ENCODE measurements around the gene FAT4. TPM values are rescaled to one million over a fixed set of nuclear protein-coding genes. Genes with fewer than 3 reads are reported as not detected.

The FAT4 gene
- total and polyA plus RNA-seq, 7 experiments from 2014 or later, result 0.05 to 0.42 TPM; not detected in 5

- no peaks in the 10 kb centered on the region for H3K9me3 ChIP-seq (ENCODE audit: control insufficient read depth in 2 of 3, low read length in 3 of 3)
- POLR2A ChIA-PET, result no interaction called here
- DNase-seq, result no peak
- no peak overlapping the region for H3K27ac ChIP-seq (ENCODE audit: low read depth, low read length)
- no peak overlapping the region for H3K27ac Mint-ChIP-seq
- no peak overlapping the region for H3K4me3 ChIP-seq (ENCODE audit: low read length)
- peaks cover 0 to 2% (median 0%) of the 10 kb centered on the region in 11 donors for H3K9me3 Mint-ChIP-seq
- H3K4me3 Mint-ChIP-seq, result no peak overlapping the region
- no peaks in the 10 kb centered on the region for H3K4me1 Mint-ChIP-seq
- no peaks in the 10 kb centered on the region for H3K27me3 ChIP-seq (ENCODE audit: control insufficient read depth in 2 of 2, insufficient read depth in 2 of 2, low read length in 2 of 2)
- H3K36me3 Mint-ChIP-seq, result no peaks in the 10 kb centered on the region
- H3K36me3 ChIP-seq (ENCODE audit: control insufficient read depth in 2 of 3, insufficient read depth in 3 of 3, low read length in 3 of 3), result no peaks in the 10 kb centered on the region
- CTCF ChIA-PET, result no interaction called here
- H3K4me1 ChIP-seq (ENCODE audit: control insufficient read depth in 2 of 2, insufficient read depth in 2 of 2, low read length in 2 of 2), result no peaks in the 10 kb centered on the region
- intact Hi-C loops (cut with micrococcal nuclease), result no loop called here
- ATAC-seq, result no peak
- H3K27me3 Mint-ChIP-seq, result no peaks in the 10 kb centered on the region
Observed at GRCh38 chr4:125276811-125277210, 37.9 kb upstream of the FAT4 start.

GRCh38 chr4:125277790-125278189, 37.0 kb upstream of the FAT4 start:
- Mint-ChIP-seq H3K36me3 (no peaks in the 10 kb centered on the region), H3K27me3 (no peaks in the 10 kb centered on the region), H3K9me3 (peaks cover 0 to 2% (median 0%) of the 10 kb centered on the region in 11 donors), H3K27ac (no peak overlapping the region), H3K4me1 (no peaks in the 10 kb centered on the region), H3K4me3 (no peak overlapping the region)
- ChIA-PET CTCF (no interaction called here), POLR2A (no interaction called here)
- Histone ChIP-seq H3K4me3 (ENCODE audit: low read length) (no peak overlapping the region), H3K27me3 (ENCODE audit: control insufficient read depth in 2 of 2, insufficient read depth in 2 of 2, low read length in 2 of 2) (no peaks in the 10 kb centered on the region), H3K9me3 (ENCODE audit: control insufficient read depth in 2 of 3, low read length in 3 of 3) (no peaks in the 10 kb centered on the region), H3K4me1 (ENCODE audit: control insufficient read depth in 2 of 2, insufficient read depth in 2 of 2, low read length in 2 of 2) (no peaks in the 10 kb centered on the region), H3K27ac (ENCODE audit: low read depth, low read length) (no peak overlapping the region), H3K36me3 (ENCODE audit: control insufficient read depth in 2 of 3, insufficient read depth in 3 of 3, low read length in 3 of 3) (no peaks in the 10 kb centered on the region)
- ATAC-seq (no peak), DNase-seq (no peak)
- intact Hi-C loops (cut with micrococcal nuclease), result no loop called here

GRCh38 chr4:125280892-125281403, 33.8 kb upstream of the FAT4 start:
- Histone ChIP-seq H3K9me3 (ENCODE audit: control insufficient read depth in 2 of 3, low read length in 3 of 3) (no peaks in the 10 kb centered on the region), H3K27ac (ENCODE audit: low read depth, low read length) (no peak overlapping the region), H3K27me3 (ENCODE audit: control insufficient read depth in 2 of 2, insufficient read depth in 2 of 2, low read length in 2 of 2) (no peaks in the 10 kb centered on the region), H3K4me3 (ENCODE audit: low read length) (no peak overlapping the region), H3K36me3 (ENCODE audit: control insufficient read depth in 2 of 3, insufficient read depth in 3 of 3, low read length in 3 of 3) (no peaks in the 10 kb centered on the region), H3K4me1 (ENCODE audit: control insufficient read depth in 2 of 2, insufficient read depth in 2 of 2, low read length in 2 of 2) (no peaks in the 10 kb centered on the region)
- Mint-ChIP-seq H3K4me3 (no peak overlapping the region), H3K9me3 (peaks cover 0 to 2% (median 0%) of the 10 kb centered on the region in 11 donors), H3K4me1 (no peaks in the 10 kb centered on the region), H3K27me3 (peaks cover 0 to 5% (median 0%) of the 10 kb centered on the region in 5 donors), H3K36me3 (no peaks in the 10 kb centered on the region), H3K27ac (no peak overlapping the region)
- intact Hi-C loops (cut with micrococcal nuclease), result no loop called here
- DNase-seq (no peak), ATAC-seq (no peak)
- ChIA-PET POLR2A (no interaction called here), CTCF (no interaction called here)

- no peak overlapping the region for H3K27ac Mint-ChIP-seq
- ATAC-seq, result no peak
- H3K27me3 ChIP-seq (ENCODE audit: control insufficient read depth in 2 of 2, insufficient read depth in 2 of 2, low read length in 2 of 2), result no peaks in the 10 kb centered on the region
- H3K36me3 Mint-ChIP-seq, result no peaks in the 10 kb centered on the region
- no peak overlapping the region for H3K4me3 Mint-ChIP-seq
- H3K36me3 ChIP-seq (ENCODE audit: control insufficient read depth in 2 of 3, insufficient read depth in 3 of 3, low read length in 3 of 3), result no peaks in the 10 kb centered on the region
- H3K9me3 ChIP-seq (ENCODE audit: control insufficient read depth in 2 of 3, low read length in 3 of 3), result no peaks in the 10 kb centered on the region
- ChIA-PET CTCF (interaction anchor here (1.1 kb wide), 1 partner anchor 1889 kb away, joined by 4 read pairs; no protein-coding TSS in a partner anchor), POLR2A (no interaction called here)
- no peak for DNase-seq
- intact Hi-C loops (cut with micrococcal nuclease), result no loop called here
- no peaks in the 10 kb centered on the region for H3K4me1 Mint-ChIP-seq
- H3K27ac ChIP-seq (ENCODE audit: low read depth, low read length), result no peak overlapping the region
- H3K9me3 Mint-ChIP-seq, result peaks cover 0 to 2% (median 0%) of the 10 kb centered on the region in 11 donors
- peaks cover 0 to 5% (median 0%) of the 10 kb centered on the region in 5 donors for H3K27me3 Mint-ChIP-seq
- no peaks in the 10 kb centered on the region for H3K4me1 ChIP-seq (ENCODE audit: control insufficient read depth in 2 of 2, insufficient read depth in 2 of 2, low read length in 2 of 2)
- no peak overlapping the region for H3K4me3 ChIP-seq (ENCODE audit: low read length)
Observed at GRCh38 chr4:125283707-125284279, 31.0 kb upstream of the FAT4 start.

GRCh38 chr4:125297116-125297515, 17.6 kb upstream of the FAT4 start:
- H3K4me3 ChIP-seq (ENCODE audit: low read length), result no peak overlapping the region
- POLR2A ChIA-PET, result no interaction called here
- no peaks in the 10 kb centered on the region for H3K4me1 Mint-ChIP-seq
- H3K27ac ChIP-seq (ENCODE audit: low read depth, low read length), result no peak overlapping the region
- peaks cover 0 to 3% of the 10 kb centered on the region in 2 donors for H3K27me3 ChIP-seq (ENCODE audit: control insufficient read depth in 2 of 2, insufficient read depth in 2 of 2, low read length in 2 of 2)
- H3K9me3 ChIP-seq (ENCODE audit: control insufficient read depth in 2 of 3, low read length in 3 of 3), result no peaks in the 10 kb centered on the region
- intact Hi-C loops (cut with micrococcal nuclease), result no loop called here
- H3K27ac Mint-ChIP-seq, result no peak overlapping the region
- H3K4me3 Mint-ChIP-seq, result no peak overlapping the region
- peaks cover 0 to 5% (median 0%) of the 10 kb centered on the region in 11 donors for H3K9me3 Mint-ChIP-seq
- DNase-seq (no peak), ATAC-seq (no peak)
- no peaks in the 10 kb centered on the region for H3K4me1 ChIP-seq (ENCODE audit: control insufficient read depth in 2 of 2, insufficient read depth in 2 of 2, low read length in 2 of 2)
- peaks cover 0 to 4% (median 0%) of the 10 kb centered on the region in 5 donors for H3K27me3 Mint-ChIP-seq
- no peaks in the 10 kb centered on the region for H3K36me3 Mint-ChIP-seq
- no peaks in the 10 kb centered on the region for H3K36me3 ChIP-seq (ENCODE audit: control insufficient read depth in 2 of 3, insufficient read depth in 3 of 3, low read length in 3 of 3)
- CTCF ChIA-PET, result no interaction called here

- Mint-ChIP-seq H3K9me3 (peaks cover 0 to 3% (median 0%) of the 10 kb centered on the region in 11 donors), H3K4me1 (no peaks in the 10 kb centered on the region), H3K27me3 (peaks cover 0 to 5% (median 4%) of the 10 kb centered on the region in 5 donors), H3K27ac (no peak overlapping the region), H3K4me3 (no peak overlapping the region), H3K36me3 (no peaks in the 10 kb centered on the region)
- Histone ChIP-seq H3K27me3 (ENCODE audit: control insufficient read depth in 2 of 2, insufficient read depth in 2 of 2, low read length in 2 of 2) (peaks cover 0 to 3% of the 10 kb centered on the region in 2 donors), H3K36me3 (ENCODE audit: control insufficient read depth in 2 of 3, insufficient read depth in 3 of 3, low read length in 3 of 3) (no peaks in the 10 kb centered on the region), H3K27ac (ENCODE audit: low read depth, low read length) (no peak overlapping the region), H3K4me3 (ENCODE audit: low read length) (no peak overlapping the region), H3K9me3 (ENCODE audit: control insufficient read depth in 2 of 3, low read length in 3 of 3) (no peaks in the 10 kb centered on the region), H3K4me1 (ENCODE audit: control insufficient read depth in 2 of 2, insufficient read depth in 2 of 2, low read length in 2 of 2) (no peaks in the 10 kb centered on the region)
- no peak for ATAC-seq
- intact Hi-C loops (cut with micrococcal nuclease), result no loop called here
- ChIA-PET POLR2A (no interaction called here), CTCF (no interaction called here)
- DNase-seq, result no peak
Observed at GRCh38 chr4:125303058-125303457, 11.7 kb upstream of the FAT4 start.

- H3K4me3 ChIP-seq (ENCODE audit: low read length), result no peak overlapping the region
- H3K36me3 Mint-ChIP-seq, result no peaks in the 10 kb centered on the region
- H3K9me3 Mint-ChIP-seq, result peaks cover 0 to 2% (median 0%) of the 10 kb centered on the region in 11 donors
- no peak overlapping the region for H3K4me3 Mint-ChIP-seq
- no peak overlapping the region for H3K27ac Mint-ChIP-seq
- no peak for DNase-seq
- no peak overlapping the region for H3K27ac ChIP-seq (ENCODE audit: low read depth, low read length)
- intact Hi-C loops (cut with micrococcal nuclease), result no loop called here
- H3K4me1 ChIP-seq (ENCODE audit: control insufficient read depth in 2 of 2, insufficient read depth in 2 of 2, low read length in 2 of 2), result no peaks in the 10 kb centered on the region
- no peaks in the 10 kb centered on the region for H3K9me3 ChIP-seq (ENCODE audit: control insufficient read depth in 2 of 3, low read length in 3 of 3)
- POLR2A ChIA-PET, result no interaction called here
- H3K4me1 Mint-ChIP-seq, result no peaks in the 10 kb centered on the region
- H3K27me3 Mint-ChIP-seq, result peaks cover 0 to 9% (median 4%) of the 10 kb centered on the region in 5 donors
- H3K27me3 ChIP-seq (ENCODE audit: control insufficient read depth in 2 of 2, insufficient read depth in 2 of 2, low read length in 2 of 2), result peaks cover 0 to 3% of the 10 kb centered on the region in 2 donors
- no peak for ATAC-seq
- CTCF ChIA-PET, result no interaction called here
- no peaks in the 10 kb centered on the region for H3K36me3 ChIP-seq (ENCODE audit: control insufficient read depth in 2 of 3, insufficient read depth in 3 of 3, low read length in 3 of 3)
Observed at GRCh38 chr4:125303821-125304220, 10.9 kb upstream of the FAT4 start.

Data from naive thymus-derived CD4-positive, alpha-beta T cell (primary cell).